Tibial nerve (tissue), 3 donors: ENCODE data around the gene GPATCH2L.

ENCODE experiments used
- CTCF ChIP-seq, 5 experiments: fragments of 200-600 bp in 3 of 5; fragments of 450-650 bp in 2 of 5; sonication (generic) in 3 of 5; IDR thresholded peaks; one replicate each; pipeline ENCODE4 v1.5.1; 2016 to 2019; ENCODE audit warnings: antibody characterized with exemption in 5 of 5, mild to moderate bottlenecking in 3 of 5, moderate library complexity in 2 of 5
- POLR2A ChIP-seq, 2 donors: fragments of 450-650 bp; IDR thresholded peaks; one replicate each; pipeline ENCODE4 v1.6.1; 2017; ENCODE audit warnings: antibody characterized with exemption in 2 of 2, mild to moderate bottlenecking in 2 of 2, moderate library complexity in 2 of 2

- TF ChIP-seq POLR2A (IDR thresholded peaks at IDR 0.05) (no peak), CTCF (IDR thresholded peaks at IDR 0.05) (no peak)
Observed at GRCh38 chr14:76133103-76133502, 18.6 kb upstream of the GPATCH2L start.
